GM12878 (cell line): ENCODE results near the gene FRAS1. TPM values are rescaled to one million over a fixed set of nuclear protein-coding genes. Genes with fewer than 3 reads are reported as not detected.

ENCODE experiments used
- IRF4 ChIP-seq: IDR thresholded peaks from 2 replicates; pipeline ENCODE4 v1.6.1; 2011; ENCODE audit warnings: low read depth, low read length
- JUND ChIP-seq: IDR thresholded peaks from 2 replicates; pipeline ENCODE4 v1.6.1; 2012; ENCODE audit warnings: low read depth, mild to moderate bottlenecking, low read length, improper control_type of control experiment, moderate library complexity
- NBN ChIP-seq: fragments of 450-650 bp; IDR thresholded peaks from 2 replicates; pipeline ENCODE4 v1.6.1; 2016
- polyA plus RNA-seq, 11 experiments: library from polyadenylated mRNA; depleted of rRNA in 4 of 11; unstranded in 6 of 11; stranded (reverse) in 5 of 11; fragments of >200 nt; fragmentation: Nextera tagmentation in 4 of 11; fragmentation: Illumina TruSeq in 1 of 11; extraction: Ambion mirVana in 4 of 11; extraction: Trizol in 1 of 11; gene quantifications; 1 replicate in 1 of 11; 2 replicates in 10 of 11; pipeline versions ENCODE4 v1.2.1 to v1.2.3, GENCODE V29; 2011 to 2016; ENCODE audit warnings: inconsistent platforms in 2 of 11, missing spikeins in 2 of 11, low read depth in 1 of 11
- total RNA-seq, 4 experiments: library from RNA; depleted of rRNA in 3 of 4; stranded (reverse); fragments of >200 nt in 3 of 4; fragmentation: Illumina TruSeq in 1 of 4; extraction: Trizol in 1 of 4; gene quantifications; 2 replicates each; pipeline versions ENCODE4 v1.2.1 to v1.2.3, GENCODE V29; 2013 to 2021
- TF ChIP-seq, protein P1 (sequence below): fragments of 450-650 bp; IDR thresholded peaks from 2 replicates; pipeline ENCODE4 v1.6.1; 2018; ENCODE audit warnings: mild to moderate bottlenecking, low read depth, moderate library complexity; ENCODE audit not compliant: partially characterized antibody
- TF ChIP-seq, protein P2 (sequence below): fragments of 450-650 bp; IDR thresholded peaks from 2 replicates; pipeline ENCODE4 v1.6.1; 2017; ENCODE audit warnings: borderline replicate concordance
- TF ChIP-seq, protein P3 (sequence below): IDR thresholded peaks from 2 replicates; pipeline ENCODE4 v1.6.1; 2012; ENCODE audit warnings: improper control_type of control experiment, low read depth, low read length; ENCODE audit not compliant: insufficient replicate concordance
- TF ChIP-seq, protein P4 (sequence below), 3 experiments: IDR thresholded peaks in 2 of 3; conservative IDR thresholded peaks in 1 of 3; 2 replicates each; pipeline ENCODE4 v1.5.1; 2011; ENCODE audit warnings: low read depth in 3 of 3, low read length in 3 of 3, mild to moderate bottlenecking in 3 of 3, control low read depth in 2 of 3, moderate library complexity in 2 of 3, inconsistent platforms in 1 of 3, mixed read lengths in 1 of 3; ENCODE audit not compliant: control insufficient read depth in 2 of 3, insufficient read depth in 1 of 3; ENCODE audit errors: extremely low read depth in 1 of 3

FRAS1 gene
- total and polyA plus RNA-seq, 10 of the 15 experiments (the other 5 are each of a cell fraction or from before 2014, with no cell fraction given) = 0.08 to 11.7 (median 0.20) TPM

DNA sequence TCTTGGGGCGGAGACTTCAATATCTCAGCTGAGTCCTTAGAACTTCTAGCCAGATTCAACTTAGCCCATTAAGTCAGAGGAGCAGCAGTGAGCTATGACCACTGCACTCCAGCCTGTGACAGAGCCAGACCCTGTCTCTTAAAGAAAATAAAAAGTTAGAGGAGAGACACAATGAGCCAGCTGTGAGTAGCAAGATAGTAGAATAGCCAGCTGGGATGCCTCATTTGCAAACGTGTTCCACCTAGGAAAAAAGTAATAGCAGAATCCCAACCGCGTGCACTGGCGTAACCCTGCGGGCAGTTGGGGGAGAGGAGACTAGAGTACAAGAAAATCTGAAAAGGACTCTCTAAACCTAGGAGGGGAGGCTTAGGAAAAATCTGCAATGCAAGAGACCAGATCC, 361.3 kb downstream of the FRAS1 start (continued):
- no peak for TF ChIP-seq IRF4
- no peak for TF ChIP-seq NBN
- TF ChIP-seq, protein P1, sequence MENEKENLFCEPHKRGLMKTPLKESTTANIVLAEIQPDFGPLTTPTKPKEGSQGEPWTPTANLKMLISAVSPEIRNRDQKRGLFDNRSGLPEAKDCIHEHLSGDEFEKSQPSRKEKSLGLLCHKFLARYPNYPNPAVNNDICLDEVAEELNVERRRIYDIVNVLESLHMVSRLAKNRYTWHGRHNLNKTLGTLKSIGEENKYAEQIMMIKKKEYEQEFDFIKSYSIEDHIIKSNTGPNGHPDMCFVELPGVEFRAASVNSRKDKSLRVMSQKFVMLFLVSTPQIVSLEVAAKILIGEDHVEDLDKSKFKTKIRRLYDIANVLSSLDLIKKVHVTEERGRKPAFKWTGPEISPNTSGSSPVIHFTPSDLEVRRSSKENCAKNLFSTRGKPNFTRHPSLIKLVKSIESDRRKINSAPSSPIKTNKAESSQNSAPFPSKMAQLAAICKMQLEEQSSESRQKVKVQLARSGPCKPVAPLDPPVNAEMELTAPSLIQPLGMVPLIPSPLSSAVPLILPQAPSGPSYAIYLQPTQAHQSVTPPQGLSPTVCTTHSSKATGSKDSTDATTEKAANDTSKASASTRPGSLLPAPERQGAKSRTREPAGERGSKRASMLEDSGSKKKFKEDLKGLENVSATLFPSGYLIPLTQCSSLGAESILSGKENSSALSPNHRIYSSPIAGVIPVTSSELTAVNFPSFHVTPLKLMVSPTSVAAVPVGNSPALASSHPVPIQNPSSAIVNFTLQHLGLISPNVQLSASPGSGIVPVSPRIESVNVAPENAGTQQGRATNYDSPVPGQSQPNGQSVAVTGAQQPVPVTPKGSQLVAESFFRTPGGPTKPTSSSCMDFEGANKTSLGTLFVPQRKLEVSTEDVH = no peak
- TF ChIP-seq, protein P2, sequence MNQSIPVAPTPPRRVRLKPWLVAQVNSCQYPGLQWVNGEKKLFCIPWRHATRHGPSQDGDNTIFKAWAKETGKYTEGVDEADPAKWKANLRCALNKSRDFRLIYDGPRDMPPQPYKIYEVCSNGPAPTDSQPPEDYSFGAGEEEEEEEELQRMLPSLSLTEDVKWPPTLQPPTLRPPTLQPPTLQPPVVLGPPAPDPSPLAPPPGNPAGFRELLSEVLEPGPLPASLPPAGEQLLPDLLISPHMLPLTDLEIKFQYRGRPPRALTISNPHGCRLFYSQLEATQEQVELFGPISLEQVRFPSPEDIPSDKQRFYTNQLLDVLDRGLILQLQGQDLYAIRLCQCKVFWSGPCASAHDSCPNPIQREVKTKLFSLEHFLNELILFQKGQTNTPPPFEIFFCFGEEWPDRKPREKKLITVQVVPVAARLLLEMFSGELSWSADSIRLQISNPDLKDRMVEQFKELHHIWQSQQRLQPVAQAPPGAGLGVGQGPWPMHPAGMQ = no peak
- TF ChIP-seq, protein P3, sequence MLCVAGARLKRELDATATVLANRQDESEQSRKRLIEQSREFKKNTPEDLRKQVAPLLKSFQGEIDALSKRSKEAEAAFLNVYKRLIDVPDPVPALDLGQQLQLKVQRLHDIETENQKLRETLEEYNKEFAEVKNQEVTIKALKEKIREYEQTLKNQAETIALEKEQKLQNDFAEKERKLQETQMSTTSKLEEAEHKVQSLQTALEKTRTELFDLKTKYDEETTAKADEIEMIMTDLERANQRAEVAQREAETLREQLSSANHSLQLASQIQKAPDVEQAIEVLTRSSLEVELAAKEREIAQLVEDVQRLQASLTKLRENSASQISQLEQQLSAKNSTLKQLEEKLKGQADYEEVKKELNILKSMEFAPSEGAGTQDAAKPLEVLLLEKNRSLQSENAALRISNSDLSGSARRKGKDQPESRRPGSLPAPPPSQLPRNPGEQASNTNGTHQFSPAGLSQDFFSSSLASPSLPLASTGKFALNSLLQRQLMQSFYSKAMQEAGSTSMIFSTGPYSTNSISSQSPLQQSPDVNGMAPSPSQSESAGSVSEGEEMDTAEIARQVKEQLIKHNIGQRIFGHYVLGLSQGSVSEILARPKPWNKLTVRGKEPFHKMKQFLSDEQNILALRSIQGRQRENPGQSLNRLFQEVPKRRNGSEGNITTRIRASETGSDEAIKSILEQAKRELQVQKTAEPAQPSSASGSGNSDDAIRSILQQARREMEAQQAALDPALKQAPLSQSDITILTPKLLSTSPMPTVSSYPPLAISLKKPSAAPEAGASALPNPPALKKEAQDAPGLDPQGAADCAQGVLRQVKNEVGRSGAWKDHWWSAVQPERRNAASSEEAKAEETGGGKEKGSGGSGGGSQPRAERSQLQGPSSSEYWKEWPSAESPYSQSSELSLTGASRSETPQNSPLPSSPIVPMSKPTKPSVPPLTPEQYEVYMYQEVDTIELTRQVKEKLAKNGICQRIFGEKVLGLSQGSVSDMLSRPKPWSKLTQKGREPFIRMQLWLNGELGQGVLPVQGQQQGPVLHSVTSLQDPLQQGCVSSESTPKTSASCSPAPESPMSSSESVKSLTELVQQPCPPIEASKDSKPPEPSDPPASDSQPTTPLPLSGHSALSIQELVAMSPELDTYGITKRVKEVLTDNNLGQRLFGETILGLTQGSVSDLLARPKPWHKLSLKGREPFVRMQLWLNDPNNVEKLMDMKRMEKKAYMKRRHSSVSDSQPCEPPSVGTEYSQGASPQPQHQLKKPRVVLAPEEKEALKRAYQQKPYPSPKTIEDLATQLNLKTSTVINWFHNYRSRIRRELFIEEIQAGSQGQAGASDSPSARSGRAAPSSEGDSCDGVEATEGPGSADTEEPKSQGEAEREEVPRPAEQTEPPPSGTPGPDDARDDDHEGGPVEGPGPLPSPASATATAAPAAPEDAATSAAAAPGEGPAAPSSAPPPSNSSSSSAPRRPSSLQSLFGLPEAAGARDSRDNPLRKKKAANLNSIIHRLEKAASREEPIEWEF = no peak
- no peak for TF ChIP-seq JUND
- TF ChIP-seq, protein P4, sequence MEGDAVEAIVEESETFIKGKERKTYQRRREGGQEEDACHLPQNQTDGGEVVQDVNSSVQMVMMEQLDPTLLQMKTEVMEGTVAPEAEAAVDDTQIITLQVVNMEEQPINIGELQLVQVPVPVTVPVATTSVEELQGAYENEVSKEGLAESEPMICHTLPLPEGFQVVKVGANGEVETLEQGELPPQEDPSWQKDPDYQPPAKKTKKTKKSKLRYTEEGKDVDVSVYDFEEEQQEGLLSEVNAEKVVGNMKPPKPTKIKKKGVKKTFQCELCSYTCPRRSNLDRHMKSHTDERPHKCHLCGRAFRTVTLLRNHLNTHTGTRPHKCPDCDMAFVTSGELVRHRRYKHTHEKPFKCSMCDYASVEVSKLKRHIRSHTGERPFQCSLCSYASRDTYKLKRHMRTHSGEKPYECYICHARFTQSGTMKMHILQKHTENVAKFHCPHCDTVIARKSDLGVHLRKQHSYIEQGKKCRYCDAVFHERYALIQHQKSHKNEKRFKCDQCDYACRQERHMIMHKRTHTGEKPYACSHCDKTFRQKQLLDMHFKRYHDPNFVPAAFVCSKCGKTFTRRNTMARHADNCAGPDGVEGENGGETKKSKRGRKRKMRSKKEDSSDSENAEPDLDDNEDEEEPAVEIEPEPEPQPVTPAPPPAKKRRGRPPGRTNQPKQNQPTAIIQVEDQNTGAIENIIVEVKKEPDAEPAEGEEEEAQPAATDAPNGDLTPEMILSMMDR (IDR thresholded peaks at IDR 0.05 in 2 of 3, conservative IDR thresholded peaks at IDR 0.05 in 1 of 3; ENCODE audit: control insufficient read depth in 2 of 3, extremely low read depth in 1 of 3, insufficient read depth in 1 of 3, low read depth in 3 of 3, low read length in 3 of 3) = no peak
